T-helper 22 cell (primary cell): ENCODE results near the gene SCMH1.
"Not testable (repeated sequence)": the region's sequence is repeated elsewhere in the genome, so short reads cannot be mapped to it uniquely, and the experiment has no call there.

Source experiments
- DNase-seq: peaks from one replicate; pipeline ENCODE4 v3.0.0-alpha.2; 2020; ENCODE audit warnings: low read depth

SCMH1 gene

GRCh38 chr1:41241749-41242341 lies at the start of gene SCMH1:
Gene SCMH1, minus strand, starts transcription at chr1:41242306. Its CDS starts 56,173 bp downstream, at chr1:41186133.
- DNase-seq = peak; percentile 45

DNA sequence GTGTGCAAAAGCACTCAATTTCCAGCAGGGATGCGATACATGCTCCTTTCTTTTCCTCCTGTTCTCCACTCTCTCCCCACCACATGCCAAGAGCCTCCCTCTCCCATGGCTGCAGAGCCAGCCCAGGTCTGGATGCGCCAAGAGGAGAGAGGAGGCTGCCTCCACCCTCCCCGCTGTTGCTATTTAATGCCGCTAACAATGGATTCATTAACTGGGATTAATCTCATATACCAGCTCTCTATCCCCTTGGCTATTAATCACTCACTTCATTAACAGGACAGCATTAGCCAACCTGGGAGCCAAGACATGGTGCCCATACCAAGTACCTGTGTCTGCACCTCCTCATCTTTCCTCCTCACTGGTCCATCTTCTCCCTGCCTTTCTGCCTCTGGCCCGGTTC lies 49.1 kb upstream of the SCMH1 start:
- DNase-seq = no peak

- no peak for DNase-seq
Measured at GRCh38 chr1:41289196-41289595, 47.1 kb upstream of the SCMH1 start.

- no peak for DNase-seq
Measured at GRCh38 chr1:41286992-41287391, 44.9 kb upstream of the SCMH1 start.

DNA sequence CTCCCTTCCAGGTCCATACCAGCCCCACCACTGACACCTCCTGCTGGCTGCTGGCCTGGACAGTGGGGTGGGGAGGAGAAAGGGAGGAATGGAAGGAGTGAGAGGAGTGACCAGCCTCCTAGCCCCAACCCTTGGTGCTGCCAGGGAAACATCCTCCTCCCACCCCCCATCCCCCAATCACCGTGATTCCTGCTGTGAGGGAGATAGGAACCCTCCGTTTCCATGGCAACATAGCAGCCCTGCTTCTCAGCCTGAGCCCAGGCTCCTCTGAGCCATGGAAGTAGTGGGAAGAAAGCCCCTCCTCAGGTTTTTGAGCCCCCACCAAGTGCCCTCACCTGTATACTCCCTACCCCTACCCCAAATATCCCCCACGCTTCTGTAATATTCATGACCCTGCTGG lies 44.4 kb upstream of the SCMH1 start:
- DNase-seq = no peak

GRCh38 chr1:41285818-41286217 lies 43.7 kb upstream of the SCMH1 start:
- DNase-seq = no peak

GRCh38 chr1:41284121-41284520 lies 42.0 kb upstream of the SCMH1 start:
- DNase-seq = no peak

GRCh38 chr1:41282679-41283317 lies 40.7 kb upstream of the SCMH1 start:
- DNase-seq = no peak

DNA sequence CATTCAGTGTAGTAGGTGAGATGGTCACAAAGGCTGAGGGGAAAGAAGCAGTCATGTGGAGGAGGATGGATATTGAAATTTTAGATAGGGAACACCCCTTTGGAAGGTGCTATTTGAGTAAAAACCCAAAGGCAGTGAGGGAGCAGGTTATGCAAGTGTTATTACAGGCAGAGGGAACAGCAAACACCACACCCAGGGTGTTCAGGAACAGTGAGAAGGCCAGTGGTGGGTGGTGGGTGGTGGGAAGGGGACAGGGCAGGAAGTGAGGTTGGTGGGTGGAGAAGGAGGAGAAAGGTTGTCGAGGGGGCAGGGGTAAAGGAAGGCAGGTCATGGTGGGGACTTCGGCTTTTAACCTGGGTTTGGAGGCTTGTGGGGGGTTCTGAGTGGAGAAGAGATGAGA lies 39.2 kb upstream of the SCMH1 start:
- DNase-seq = no peak

DNA sequence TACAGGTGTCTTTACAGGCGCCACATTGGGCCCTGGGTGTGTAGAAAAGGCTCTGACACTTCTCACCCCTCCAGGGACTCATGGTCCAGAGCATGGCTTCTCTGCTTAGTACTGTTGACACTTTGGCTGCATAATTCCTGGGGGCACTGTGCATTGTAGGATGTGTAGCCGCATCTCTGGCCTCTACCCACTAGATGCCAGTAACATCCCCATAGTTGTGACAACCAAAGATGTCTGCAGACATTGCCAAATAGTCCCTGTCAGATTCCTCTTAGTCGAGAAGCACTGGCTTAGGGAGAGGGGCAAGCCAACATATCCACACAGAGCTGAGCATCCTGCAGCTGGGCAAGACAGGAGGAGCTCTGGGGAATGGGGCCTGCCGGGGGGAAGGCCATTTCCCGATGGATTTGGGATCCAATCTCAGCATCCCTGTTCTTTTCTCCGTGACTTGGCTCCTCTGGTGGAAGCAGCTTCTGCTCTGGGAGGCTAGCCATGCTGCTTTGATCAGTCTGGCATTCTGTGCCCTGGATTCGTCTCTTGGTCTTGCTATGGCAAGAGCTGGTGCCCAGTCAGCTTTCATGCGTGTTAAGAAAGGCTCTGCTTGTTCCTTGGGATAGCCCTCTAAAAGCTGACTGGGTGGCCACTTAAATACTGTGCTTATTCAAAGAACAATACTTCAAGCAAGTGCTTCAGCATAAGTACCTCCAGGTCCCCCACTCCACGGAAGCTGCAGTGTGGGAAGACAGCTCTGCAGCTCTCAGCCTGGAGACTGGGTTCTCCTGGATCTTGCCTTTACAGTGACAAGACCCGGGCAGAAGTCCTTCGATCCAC lies 38.3 kb upstream of the SCMH1 start:
- DNase-seq = no peak

GRCh38 chr1:41278076-41278475 lies 36.0 kb upstream of the SCMH1 start:
- DNase-seq = no peak

GRCh38 chr1:41277371-41277975 lies 35.4 kb upstream of the SCMH1 start:
- DNase-seq = no peak

- DNase-seq = no peak
Measured at GRCh38 chr1:41275831-41276230, 33.7 kb upstream of the SCMH1 start.

- DNase-seq = no peak
Measured at GRCh38 chr1:41274752-41275545, 32.8 kb upstream of the SCMH1 start.

GRCh38 chr1:41272601-41273000 lies 30.5 kb upstream of the SCMH1 start:
- no peak for DNase-seq

DNA sequence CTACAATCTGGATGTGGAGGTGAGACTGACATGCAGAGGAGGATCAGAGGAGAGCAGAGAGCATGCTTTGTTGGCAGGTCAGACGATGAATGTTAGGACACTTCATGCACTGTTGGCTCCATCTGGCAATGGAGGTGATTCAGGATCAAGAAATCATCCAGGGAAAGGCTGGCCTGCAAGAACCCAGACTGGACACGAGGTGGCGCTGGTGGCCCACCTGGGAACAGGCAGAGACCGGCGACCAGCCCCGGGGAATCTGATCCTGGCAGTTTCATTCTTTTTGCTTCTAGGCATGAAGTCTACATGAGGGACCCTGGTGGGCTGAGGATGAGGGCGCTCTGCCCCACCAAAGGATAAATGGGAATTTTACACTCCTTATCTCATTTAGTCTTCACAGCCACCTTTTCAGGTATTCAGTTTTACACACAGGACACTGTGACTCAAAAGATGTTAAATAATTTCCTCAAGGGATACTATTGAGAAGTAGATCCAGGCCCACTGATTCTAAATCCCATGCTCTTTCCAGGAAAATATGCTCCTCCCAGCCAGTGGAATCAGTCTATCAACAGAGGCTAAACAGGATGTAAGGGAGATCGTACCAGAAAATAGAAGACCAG lies 26.2 kb upstream of the SCMH1 start:
- DNase-seq = peak; percentile 13

- no peak for DNase-seq
Measured at GRCh38 chr1:41261926-41262618, 20.0 kb upstream of the SCMH1 start.

DNA sequence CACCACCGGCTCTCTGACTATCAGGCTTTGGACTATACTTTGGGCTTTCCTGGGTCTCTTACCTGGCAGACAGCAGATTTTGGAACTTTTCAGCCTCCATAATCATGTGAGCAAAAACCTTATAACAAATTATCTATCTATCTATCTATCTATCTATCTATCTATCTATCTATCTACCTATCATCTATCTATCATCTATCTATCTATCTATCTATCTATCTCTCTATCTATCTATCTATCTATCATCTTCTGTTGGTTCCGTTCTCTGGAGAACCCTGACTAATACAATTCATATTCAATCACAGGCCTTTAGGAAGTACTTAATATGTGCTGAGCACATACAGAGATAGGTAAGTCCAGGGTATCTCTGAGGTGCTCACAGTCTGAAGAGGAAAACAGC lies 18.7 kb upstream of the SCMH1 start:
- DNase-seq = no peak

GRCh38 chr1:41259221-41259620 lies 17.1 kb upstream of the SCMH1 start:
- DNase-seq = no peak

DNA sequence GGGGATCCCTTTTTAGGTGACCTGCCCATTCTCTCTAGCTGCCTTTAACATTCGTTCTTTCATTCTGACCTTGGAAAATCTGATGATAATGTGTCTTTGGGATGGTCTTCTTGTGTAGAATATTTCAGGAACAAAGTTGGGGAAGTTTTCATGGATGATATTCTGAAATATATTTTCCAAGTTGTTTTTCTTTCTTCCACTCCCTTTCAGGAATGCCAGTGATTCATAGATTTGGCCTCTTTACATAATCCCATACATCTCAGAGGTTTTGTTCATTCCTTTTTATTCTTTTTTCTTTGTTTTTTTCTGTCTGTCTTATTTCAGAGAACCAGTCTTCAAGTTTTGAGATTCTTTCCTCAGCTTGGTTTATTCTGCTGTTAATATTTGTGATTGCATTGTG lies 13.9 kb upstream of the SCMH1 start:
- no peak for DNase-seq

DNA sequence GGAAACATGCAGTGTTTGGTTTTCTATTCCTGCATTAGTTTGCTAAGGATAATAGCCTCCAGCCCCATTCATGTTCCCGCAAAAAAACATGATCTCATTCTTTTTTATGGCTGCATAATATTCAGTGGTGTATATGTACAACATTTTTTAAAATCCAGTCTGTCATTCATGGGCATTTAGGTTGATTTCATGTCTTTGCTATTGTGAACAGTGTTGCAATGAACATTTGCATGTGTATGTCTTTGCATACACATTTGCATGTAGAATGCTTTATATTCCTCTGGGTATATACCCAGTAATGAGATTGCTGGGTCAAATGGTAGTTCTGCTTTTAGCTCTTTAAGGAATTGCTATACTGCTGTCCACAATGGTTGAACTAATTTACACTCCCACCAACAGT lies 9.0 kb upstream of the SCMH1 start:
- not testable (repeated sequence) for DNase-seq
